GM19240 (cell line): ENCODE data around the gene POU2F1.

Source experiments
- DNase-seq: peaks from one replicate; pipeline ENCODE4 v3.0.0; 2011; ENCODE audit warnings: low spot score; ENCODE audit not compliant: insufficient read length

Gene POU2F1

GRCh38 chr1:167360120-167360519, 139.4 kb downstream of the POU2F1 start:
- DNase-seq: no peak

- DNase-seq: no peak
Observed at GRCh38 chr1:167362638-167363037, 142.0 kb downstream of the POU2F1 start.

GRCh38 chr1:167364826-167365225, 144.1 kb downstream of the POU2F1 start:
- DNase-seq: no peak

GRCh38 chr1:167365360-167365759, 144.7 kb downstream of the POU2F1 start:
- DNase-seq: no peak

GRCh38 chr1:167367705-167368104, 147.0 kb downstream of the POU2F1 start:
- DNase-seq: no peak

- no peak for DNase-seq
Observed at GRCh38 chr1:167369175-167369574, 148.5 kb downstream of the POU2F1 start.

GRCh38 chr1:167369933-167370332, 149.2 kb downstream of the POU2F1 start:
- DNase-seq: no peak

- DNase-seq: no peak
Observed at GRCh38 chr1:167371030-167371429, 150.3 kb downstream of the POU2F1 start.

GRCh38 chr1:167373398-167373797, 152.7 kb downstream of the POU2F1 start:
- DNase-seq: no peak

- no peak for DNase-seq
Observed at GRCh38 chr1:167373986-167374385, 153.3 kb downstream of the POU2F1 start.

GRCh38 chr1:167375949-167376348, 155.3 kb downstream of the POU2F1 start:
- no peak for DNase-seq

GRCh38 chr1:167387251-167387910, 166.7 kb downstream of the POU2F1 start:
- no peak for DNase-seq

- DNase-seq: no peak
Observed at GRCh38 chr1:167388976-167389375, 168.3 kb downstream of the POU2F1 start.

GRCh38 chr1:167392200-167392696, 171.6 kb downstream of the POU2F1 start:
- no peak for DNase-seq

GRCh38 chr1:167400359-167400953, 179.8 kb downstream of the POU2F1 start:
- DNase-seq: no peak

GRCh38 chr1:167401260-167401873, 180.7 kb downstream of the POU2F1 start:
- DNase-seq: peak; percentile 3

- DNase-seq: no peak
Observed at GRCh38 chr1:167404161-167404888, 183.6 kb downstream of the POU2F1 start.

GRCh38 chr1:167404908-167405307, 184.2 kb downstream of the POU2F1 start:
- no peak for DNase-seq

- no peak for DNase-seq
Observed at GRCh38 chr1:167408355-167408754, 187.7 kb downstream of the POU2F1 start.

- no peak for DNase-seq
Observed at GRCh38 chr1:167409183-167409582, 188.5 kb downstream of the POU2F1 start.

GRCh38 chr1:167412072-167412471, 191.4 kb downstream of the POU2F1 start:
- no peak for DNase-seq

- no peak for DNase-seq
Observed at GRCh38 chr1:167412920-167413319, 192.2 kb downstream of the POU2F1 start.
